K562 (cell line): ENCODE results near the gene HOXB1. TPM values are rescaled to one million over a fixed set of nuclear protein-coding genes. Genes with fewer than 3 reads are reported as not detected.

Experiments
- ATAC-seq: fragments of 200-7000 bp; cut with Tn5 transposase; 3 replicates; pipeline ENCODE4 v1.9.1; 2020; ENCODE audit warnings: moderate library complexity
- BruUV-seq: library from RNA; stranded (reverse); fragments of 400-500 nt; replicated peaks from 2 replicates; lab custom pipeline; 2021; lab: Mats Ljungman, UMichigan
- CTCF ChIA-PET: fragments of 300-600 bp; formaldehyde crosslinking; extraction: SDS; loops from one replicate; lab custom pipeline; 2021; ENCODE audit warnings: low intra/inter-chr PET ratio; lab: Yijun Ruan, JAX
- POLR2A ChIA-PET: fragments of 300-600, 350-650 bp; sonication (Branson Sonifier 250); formaldehyde crosslinking; extraction: SDS; loops from one replicate; lab custom pipeline; 2021; ENCODE audit warnings: antibody characterized with exemption, inconsistent platforms; lab: Yijun Ruan, JAX
- DNase-seq, 4 experiments: peaks; one replicate each; pipeline versions ENCODE4 v3.0.0 to v3.0.0-alpha.2; 2011 to 2018; ENCODE audit warnings: low spot score in 3 of 4, mixed read lengths in 3 of 4; ENCODE audit errors: extremely low read depth in 1 of 4
- FAIRE-seq: peaks from 2 replicates; lab custom pipeline; 2011; peaks lifted over from hg19 to GRCh38; lab: Jason Lieb, UNC
- H2AFZ ChIP-seq: 2 replicates; pipeline ENCODE4 v1.6.0; 2011; ENCODE audit warnings: low read depth, low read length, control low read depth, inconsistent platforms
- H3K27ac ChIP-seq: fragments of 200-600 bp; 3 replicates; pipeline ENCODE4 v1.8.0; 2011; ENCODE audit warnings: low read depth, mild to moderate bottlenecking, control low read depth, inconsistent platforms, low read length, moderate library complexity, mixed read lengths; ENCODE audit errors: extremely low read depth
- H3K27me3 ChIP-seq, 2 experiments: fragments of 300-600 bp in 1 of 2; 2 replicates in 1 of 2; 3 replicates in 1 of 2; pipeline versions ENCODE4 v1.6.0 to v1.8.0; 2011; ENCODE audit warnings: inconsistent platforms in 2 of 2, low read length in 2 of 2, mild to moderate bottlenecking in 1 of 2, mixed read lengths in 1 of 2, moderate library complexity in 1 of 2; ENCODE audit not compliant: control insufficient read depth in 2 of 2, insufficient read depth in 2 of 2
- H3K36me3 ChIP-seq: fragments of 300-600 bp; 3 replicates; pipeline ENCODE4 v1.8.0; 2011; ENCODE audit warnings: mild to moderate bottlenecking, low read length, inconsistent platforms; ENCODE audit not compliant: control insufficient read depth, insufficient read depth
- H3K4me1 ChIP-seq, 2 experiments: fragments of 200-600 bp in 1 of 2; replicated peaks in 1 of 2; 2 replicates in 1 of 2; 3 replicates in 1 of 2; pipeline versions ENCODE4 v1.5.1 to v1.8.0; 2011; ENCODE audit warnings: inconsistent platforms in 2 of 2, low read length in 2 of 2, mild to moderate bottlenecking in 1 of 2, mixed read lengths in 1 of 2, moderate library complexity in 1 of 2; ENCODE audit not compliant: control insufficient read depth in 2 of 2, insufficient read depth in 2 of 2
- H3K4me2 ChIP-seq: 2 replicates; pipeline ENCODE4 v1.6.1; 2011; ENCODE audit warnings: low read length, control low read depth, inconsistent platforms, mixed read lengths; ENCODE audit not compliant: insufficient read depth
- H3K4me3 ChIP-seq: fragments of 200-600 bp; sonication (generic), shearing (Covaris generic); 2 replicates; pipeline ENCODE4 v1.5.1; 2016; ENCODE audit warnings: control low read depth, inconsistent platforms
- H3K79me2 ChIP-seq: fragments of 200-600 bp; 3 replicates; pipeline ENCODE4 v1.8.0; 2011; ENCODE audit warnings: low read length, inconsistent platforms; ENCODE audit not compliant: control insufficient read depth, insufficient read depth
- H3K9ac ChIP-seq, 2 experiments: 2 replicates each; pipeline versions ENCODE4 v1.6.0 to v1.6.1; 2011; ENCODE audit warnings: low read depth in 2 of 2, low read length in 2 of 2, control low read depth in 1 of 2, inconsistent platforms in 1 of 2, mild to moderate bottlenecking in 1 of 2, mixed read lengths in 1 of 2; ENCODE audit not compliant: insufficient read depth in 1 of 2
- H3K9me1 ChIP-seq: one replicate; pipeline ENCODE4 v1.6.0; 2011; ENCODE audit warnings: inconsistent platforms, mild to moderate bottlenecking, low read length, moderate library complexity; ENCODE audit not compliant: control insufficient read depth, insufficient read depth
- H3K9me3 ChIP-seq: replicated peaks from 2 replicates; pipeline ENCODE4 v1.5.1; 2011; ENCODE audit warnings: low read depth, low read length, inconsistent platforms; ENCODE audit not compliant: control insufficient read depth, insufficient read depth
- H4K20me1 ChIP-seq: replicated peaks from 2 replicates; pipeline ENCODE4 v1.6.1; 2011; ENCODE audit warnings: low read length, inconsistent platforms, mixed read lengths; ENCODE audit not compliant: control insufficient read depth, insufficient read depth
- AFF1 ChIP-seq, 2 experiments: fragments of 450-650 bp; IDR thresholded peaks; 2 replicates each; pipeline ENCODE4 v1.6.1; 2018; ENCODE audit warnings: mild to moderate bottlenecking in 2 of 2, low read depth in 1 of 2; ENCODE audit not compliant: partially characterized antibody in 2 of 2
- BRD4 ChIP-seq: fragments of 200-600 bp; sonication (generic); IDR thresholded peaks from 2 replicates; pipeline ENCODE4 v1.6.1; 2017; ENCODE audit warnings: inconsistent platforms
- CBX2 ChIP-seq: fragments of 200-600 bp; sonication (generic); IDR thresholded peaks from one replicate; pipeline ENCODE4 v1.6.1; 2012; ENCODE audit warnings: mild to moderate bottlenecking, low read length, inconsistent platforms; ENCODE audit not compliant: insufficient read depth, poor library complexity, severe bottlenecking
- GTF2B ChIP-seq: IDR thresholded peaks from 2 replicates; pipeline ENCODE4 v1.6.1; 2011; ENCODE audit not compliant: insufficient read length; ENCODE audit errors: extremely low read depth
- HEY1 ChIP-seq: fragments of 250-450 bp; sonication (Bioruptor Pico); IDR thresholded peaks from 2 replicates; pipeline ENCODE4 v1.5.0; 2020; ENCODE audit warnings: mild to moderate bottlenecking, moderate library complexity, borderline replicate concordance
- KAT8 ChIP-seq: fragments of 450-650 bp; IDR thresholded peaks from 2 replicates; pipeline ENCODE4 v1.6.1; 2016; ENCODE audit warnings: low read depth, mild to moderate bottlenecking
- MCM3 ChIP-seq: fragments of 450-650 bp; IDR thresholded peaks from 2 replicates; pipeline ENCODE4 v1.6.1; 2016
- NCOA1 ChIP-seq: fragments of 450-650 bp; IDR thresholded peaks from 2 replicates; pipeline ENCODE4 v1.6.1; 2016; ENCODE audit warnings: low read depth
- NFE2 ChIP-seq: IDR thresholded peaks from 2 replicates; pipeline ENCODE4 v1.6.1; 2014; ENCODE audit warnings: antibody characterized with exemption, low read depth
- NR2C2 ChIP-seq, 2 experiments: fragments of 200-800 bp in 1 of 2; sonication (Bioruptor generic) in 1 of 2; sonication (generic) in 1 of 2; formaldehyde crosslinking in 1 of 2; IDR thresholded peaks; 2 replicates each; pipeline versions ENCODE4 v1.6.1 to v1.8.0; 2016 to 2022; ENCODE audit warnings: mild to moderate bottlenecking in 1 of 2, missing compliant biosample characterization in 1 of 2, missing genetic modification characterization in 1 of 2, missing genetic modification reagents in 1 of 2
- PYGO2 ChIP-seq: fragments of 450-650 bp; IDR thresholded peaks from 2 replicates; pipeline ENCODE4 v1.6.1; 2016; ENCODE audit warnings: mild to moderate bottlenecking, missing genetic modification characterization, moderate library complexity, missing compliant biosample characterization
- RBM39 ChIP-seq: fragments of 200-400 bp; formaldehyde crosslinking; optimal IDR thresholded peaks from 2 replicates; pipeline ENCODE3; 2018; ENCODE audit warnings: low read depth, low read length
- SMARCC2 ChIP-seq: fragments of 450-650 bp; IDR thresholded peaks from 2 replicates; pipeline ENCODE4 v1.6.1; 2017; ENCODE audit warnings: antibody characterized with exemption, moderate library complexity, mild to moderate bottlenecking, low read depth
- SUPT5H ChIP-seq: fragments of 450-650 bp; IDR thresholded peaks from 2 replicates; pipeline ENCODE4 v1.6.1; 2016
- ZNF398 ChIP-seq: fragments of 250-450 bp; sonication (Bioruptor Pico); IDR thresholded peaks from 2 replicates; pipeline ENCODE4 v1.8.0; 2021; ENCODE audit warnings: moderate library complexity, mild to moderate bottlenecking, inconsistent platforms
- WGBS: fragments of 100-300 bp; shearing (Covaris generic); methylation state at CpG from one replicate; pipeline ENCODE4 v1.1.6; 2016; ENCODE audit warnings: low coverage, mixed read lengths; ENCODE audit not compliant: insufficient coverage; ENCODE audit errors: missing lambda C conversion rate; 5-methylcytosine and 5-hydroxymethylcytosine counted together
- in situ Hi-C: fragments of 300-500 bp; cut with MboI; formaldehyde crosslinking; loops from 4 replicates; pipeline ENCODE4 v1.15.0; 2018; ENCODE audit warnings: inconsistent platforms, mixed read lengths
- intact Hi-C: fragments of 100-400 bp; cut with micrococcal nuclease; formaldehyde crosslinking; loops from 2 replicates; pipeline ENCODE4 v1.14.2; 2022
- polyA plus RNA-seq, 8 experiments: library from polyadenylated mRNA; depleted of rRNA in 4 of 8; stranded (reverse) in 5 of 8; unstranded in 3 of 8; fragments of >200 nt; fragmentation: Nextera tagmentation in 2 of 8; fragmentation: Illumina TruSeq in 1 of 8; extraction: Ambion mirVana in 2 of 8; extraction: Trizol in 1 of 8; gene quantifications; 2 replicates each; pipeline versions ENCODE4 v1.2.1 to v1.2.3, GENCODE V29; 2011 to 2014; ENCODE audit warnings: inconsistent platforms in 1 of 8, missing spikeins in 1 of 8
- total RNA-seq, 7 experiments: library from RNA; depleted of rRNA in 6 of 7; stranded (reverse); fragments of >200 nt in 6 of 7; fragmentation: Illumina TruSeq in 2 of 7; extraction: Trizol in 2 of 7; gene quantifications; 2 replicates each; pipeline versions ENCODE4 v1.2.1 to v1.2.3, GENCODE V29; 2011 to 2021; ENCODE audit warnings: low replicate concordance in 1 of 7

Gene HOXB1
- total and polyA plus RNA-seq, 9 of the 15 experiments (the other 6 are each of a cell fraction or from before 2014, with no cell fraction given): 0.04 TPM; not detected in 8

GRCh38 chr17:48546137-48546923, 15.5 kb upstream of the HOXB1 start:
- Histone ChIP-seq H3K9me3 (no peaks in the 10 kb centered on the region), H2AFZ (no peak overlapping the region), H3K79me2 (peaks cover 84% of the 10 kb centered on the region), H3K9ac (peak overlapping the region; percentile 73 to 93; a peak in 3 of 4 replicates), H4K20me1 (no peaks in the 10 kb centered on the region), H3K27me3 (no peaks in the 10 kb centered on the region), H3K4me1 (peaks cover 33 to 40% of the 10 kb centered on the region in 2 experiments), H3K9me1 (no peaks in the 10 kb centered on the region), H3K4me2 (peak overlapping the region; percentile 81), H3K36me3 (peaks cover 41% of the 10 kb centered on the region; the same call in 2 of the 3 replicates), H3K27ac (peak overlapping the region; percentile 95), H3K4me3 (peak overlapping the region; percentile 36)
- no peak for FAIRE-seq
- ChIA-PET POLR2A (interaction anchor here (0.6 to 2.2 kb wide), 19 partner anchors 9 to 266 kb away, joined by 3 to 12 read pairs (median 4); no protein-coding TSS in a partner anchor), CTCF (no interaction called here)
- peak in 2 of 4 experiments; percentile 57 to 69 for DNase-seq
- 0% methylated on average over 9 of the region's 10 CpGs for WGBS
- intact Hi-C loops (loop anchor here (2.0 kb wide), 1 partner anchor 80 kb away; the partner anchor contains the start of gene HOXB9), in situ Hi-C loops (no loop called here)
- peak; percentile 14 for ATAC-seq
- BruUV-seq: no TSS peak
- TF ChIP-seq SMARCC2 (no peak), ZNF398 (CRISPR knock-in tag) (no peak), NFE2 (no peak), CBX2 (no peak), PYGO2 (no peak), SUPT5H (no peak; the same call in none of the 2 replicates), AFF1 (IDR thresholded peaks at IDR 0.05; ENCODE audit: low read depth in 1 of 2, partially characterized antibody in 2 of 2) (peak; percentile 16 to 46), BRD4 (peak; percentile 48; the same call in 1 of the 2 replicates), HEY1 (CRISPR knock-in tag) (no peak), KAT8 (no peak), NCOA1 (0 out of 2 replicates have a peak, but pooled peaks have one; percentile 45), NR2C2 (CRISPR knock-in tag; IDR thresholded peaks at IDR 0.05) (no peak), NR2C2 (tag; IDR thresholded peaks at IDR 0.05) (0 out of 2 replicates have a peak, but pooled peaks have one; percentile 23), GTF2B (peak; percentile 2), MCM3 (no peak), RBM39 (no peak)
